Activated CD8-positive, alpha-beta memory T cell treated with anti-CD3 and anti-CD28 coated beads for 48 hours (primary cell): ENCODE data around the gene APOB.

Experiments used
- DNase-seq, 3 experiments: peaks; one replicate each; pipeline ENCODE4 v3.0.0-alpha.2; 2020; ENCODE audit warnings: low read depth in 2 of 3, low spot score in 2 of 3

The APOB gene

DNA sequence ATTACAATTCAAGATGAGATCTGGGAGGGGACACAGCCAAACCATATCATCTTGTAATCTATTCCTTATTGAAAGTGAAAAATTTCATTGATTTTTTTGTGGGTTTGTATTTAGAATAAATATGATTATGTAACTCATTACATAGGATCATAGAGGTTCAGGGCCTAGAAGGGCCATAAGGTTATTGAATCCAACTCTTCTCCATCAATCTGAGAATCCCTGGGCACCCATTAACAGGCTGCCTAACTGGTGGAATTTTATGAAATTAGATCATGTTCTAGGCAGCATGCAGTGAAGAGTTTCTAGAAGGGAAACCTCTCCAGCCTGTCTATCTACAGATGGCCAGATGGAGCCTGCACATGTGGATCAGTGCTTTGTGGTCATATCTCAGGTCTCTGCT lies 6.3 kb upstream of the APOB start:
- DNase-seq = no peak

GRCh38 chr2:21047141-21048009 lies 3.5 kb upstream of the APOB start:
- DNase-seq = no peak

GRCh38 chr2:21046506-21046905 lies 2.6 kb upstream of the APOB start:
- no peak for DNase-seq

DNA sequence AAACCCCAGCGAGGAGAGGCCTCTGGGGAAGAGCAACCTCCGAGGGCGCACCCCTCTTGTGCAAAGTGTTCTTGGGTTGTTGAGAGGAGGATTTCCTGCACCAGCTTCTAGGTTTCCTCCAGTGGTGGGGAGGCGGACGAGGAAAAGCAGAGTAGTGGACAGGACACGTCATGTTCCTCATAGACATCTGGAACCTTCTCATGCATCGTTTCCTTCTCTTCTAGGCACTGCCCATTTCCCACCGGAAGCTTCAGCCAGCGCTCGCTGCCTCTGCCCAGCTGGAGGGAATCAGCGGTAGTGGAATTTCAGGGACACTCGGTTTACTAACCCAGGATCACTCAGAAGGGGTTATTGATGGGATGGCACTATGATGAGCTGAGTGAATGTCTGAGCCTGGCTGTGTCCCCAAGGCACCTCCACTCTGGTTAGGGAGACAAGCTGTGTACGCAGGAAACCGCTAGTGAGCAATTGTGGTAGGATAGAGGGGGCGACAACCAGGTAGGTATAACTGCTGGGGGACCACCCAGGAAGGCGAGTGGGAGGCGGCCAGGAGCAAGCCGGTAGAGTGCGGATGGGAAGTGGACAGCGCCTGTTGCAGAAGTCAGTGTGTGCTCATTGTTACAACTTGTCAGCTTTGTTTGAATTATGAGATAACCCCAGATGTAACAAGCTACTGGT lies 960 bp upstream of the APOB start:
- DNase-seq = no peak

DNA sequence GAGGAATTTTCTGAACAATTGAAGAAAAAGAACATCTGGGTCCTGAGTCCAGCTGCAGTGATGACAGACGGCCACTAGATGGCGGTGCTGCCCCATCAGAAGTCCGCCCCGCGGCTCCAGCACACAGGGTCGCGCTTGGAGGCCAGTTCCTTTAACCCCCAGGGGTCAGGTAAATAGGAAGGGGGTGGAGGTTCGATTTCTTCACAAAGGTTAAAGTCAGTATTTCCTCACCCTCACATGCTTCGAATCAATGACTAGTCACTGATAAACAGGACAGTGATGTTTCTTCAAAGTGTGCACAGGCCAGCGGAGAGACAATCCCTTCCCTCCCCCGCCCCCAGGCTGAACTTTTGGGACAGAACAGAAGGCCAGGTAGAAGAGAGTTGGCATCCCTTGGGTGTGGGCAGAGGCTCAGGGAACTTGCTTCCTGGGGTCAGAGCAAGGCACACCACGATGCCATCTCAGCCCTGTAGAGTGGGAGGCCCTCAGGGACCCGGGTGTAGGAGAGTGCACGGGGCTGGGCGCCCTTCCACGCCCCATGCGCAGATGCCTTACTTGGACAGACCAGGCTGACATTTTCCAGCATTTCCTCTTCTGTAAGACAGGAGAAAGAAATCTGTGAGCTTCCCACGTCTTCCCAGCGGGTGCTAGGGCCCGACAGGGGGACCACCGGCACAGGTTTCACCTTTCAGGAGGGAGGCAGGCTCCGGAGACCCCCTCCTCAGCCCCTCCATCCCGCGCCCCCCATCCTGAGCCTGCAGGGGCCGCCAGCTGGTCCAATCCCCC lies 722 bp downstream of the APOB start:
- DNase-seq = peak; percentile 16 to 50 (median 22)

DNA sequence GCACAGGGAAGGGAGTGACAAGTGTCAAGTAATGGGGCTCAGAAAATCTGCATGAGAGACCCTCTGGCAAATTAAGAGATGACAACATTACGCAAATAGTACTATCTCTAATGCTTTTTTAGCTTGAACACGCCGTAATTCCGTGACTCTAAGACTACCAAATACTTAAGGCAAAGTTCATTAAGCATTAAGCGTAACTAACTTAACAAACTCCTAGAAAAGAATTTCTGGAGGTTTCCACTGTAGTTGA lies 1.2 kb downstream of the APOB start:
- DNase-seq = no peak

- no peak for DNase-seq
Observed at GRCh38 chr2:21041943-21042707, 1.7 kb downstream of the APOB start.

DNA sequence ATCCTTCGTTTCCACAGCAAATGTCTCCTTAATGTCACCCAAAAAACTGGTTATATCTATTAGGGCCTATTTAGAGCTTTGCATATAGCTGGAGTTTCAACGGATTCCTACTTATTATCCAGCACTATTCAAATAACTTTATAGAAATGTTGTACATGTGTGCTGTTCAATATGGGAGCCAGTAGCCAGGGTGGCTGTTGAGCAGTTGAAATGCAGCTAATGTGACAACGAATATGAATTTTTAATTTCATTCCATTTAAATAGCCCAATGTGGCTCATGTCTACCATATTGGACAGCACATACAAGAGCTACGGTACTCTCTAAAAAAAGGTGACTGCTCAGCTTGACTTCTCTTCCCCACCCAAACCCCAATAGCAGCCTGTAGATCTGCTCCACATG lies 2.4 kb downstream of the APOB start:
- no peak for DNase-seq

GRCh38 chr2:21040468-21041377 lies 3.1 kb downstream of the APOB start:
- DNase-seq = no peak

GRCh38 chr2:21039979-21040467 lies 3.9 kb downstream of the APOB start:
- no peak for DNase-seq

DNA sequence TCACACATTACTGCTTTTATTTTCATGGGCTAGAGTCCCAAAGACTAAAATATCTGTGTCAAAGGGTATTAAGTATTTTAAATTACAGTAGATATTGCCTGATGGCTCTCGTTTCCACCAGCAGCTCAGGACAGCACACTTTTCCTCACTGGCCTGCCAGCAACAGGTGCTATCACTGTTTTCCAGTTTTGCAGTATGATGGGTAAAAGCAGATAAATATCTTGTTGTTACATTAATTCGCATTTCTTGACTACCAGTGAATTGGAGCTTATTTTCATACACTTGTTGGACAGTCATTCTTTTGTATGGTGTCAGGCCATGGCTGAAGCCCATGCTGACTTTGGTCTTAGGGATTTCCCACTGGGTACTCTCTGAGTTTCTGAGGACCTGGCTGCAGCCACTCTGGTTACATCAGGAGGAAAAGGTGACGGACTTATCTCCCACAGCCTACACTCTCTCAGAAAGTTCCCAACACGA lies 4.8 kb downstream of the APOB start:
- no peak for DNase-seq

DNA sequence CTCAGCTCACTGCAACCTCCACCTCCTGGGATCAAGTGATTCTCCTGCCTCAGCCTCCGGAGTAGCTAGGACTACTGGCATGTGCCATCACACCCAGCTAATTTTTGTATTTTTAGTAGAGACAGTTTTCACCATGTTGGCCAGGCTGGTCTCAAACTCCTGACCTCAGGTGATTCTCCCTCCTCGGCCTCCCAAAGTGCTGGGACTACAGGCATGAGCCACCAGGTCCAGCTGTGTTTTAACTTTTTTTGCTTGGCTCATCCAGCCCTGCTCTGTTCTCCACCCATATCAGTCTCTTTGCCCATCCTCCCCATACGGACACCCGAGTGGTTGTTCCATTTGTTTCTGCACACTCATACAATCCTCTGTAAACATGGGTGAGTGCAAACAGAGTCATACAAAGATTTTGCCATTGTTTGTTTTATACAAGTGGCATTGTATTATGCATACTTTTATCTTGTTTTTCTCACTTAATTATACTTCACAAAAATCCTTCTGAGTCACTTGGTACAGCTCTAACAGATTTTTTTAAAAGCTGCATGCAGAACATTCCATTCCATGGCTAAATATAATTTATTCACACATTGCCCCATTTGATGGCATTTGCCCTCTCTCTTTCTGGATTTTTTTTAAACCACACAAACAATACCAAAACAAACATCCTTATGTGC lies 5.3 kb downstream of the APOB start:
- DNase-seq = no peak

DNA sequence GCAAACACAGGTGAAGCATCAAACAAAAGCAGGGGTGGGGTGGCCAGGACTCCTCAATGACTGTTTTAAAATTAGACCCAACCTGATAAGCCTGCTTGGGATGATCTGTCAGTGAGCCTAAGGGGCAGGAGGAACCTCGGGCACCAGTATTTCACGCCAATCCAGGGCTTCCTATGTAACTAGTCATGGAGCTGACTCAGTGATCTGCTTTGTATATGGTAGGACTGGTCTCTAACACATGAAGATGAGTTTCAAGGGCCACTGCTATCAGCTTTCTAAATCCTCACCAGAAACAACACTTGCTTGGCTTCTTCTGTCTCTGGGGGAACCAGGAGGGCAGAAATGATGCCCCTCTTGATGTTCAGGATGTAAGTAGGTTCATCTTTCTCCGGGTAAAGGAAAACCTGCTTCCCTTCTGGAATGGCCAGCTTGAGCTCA lies 6.2 kb downstream of the APOB start:
- DNase-seq = no peak

DNA sequence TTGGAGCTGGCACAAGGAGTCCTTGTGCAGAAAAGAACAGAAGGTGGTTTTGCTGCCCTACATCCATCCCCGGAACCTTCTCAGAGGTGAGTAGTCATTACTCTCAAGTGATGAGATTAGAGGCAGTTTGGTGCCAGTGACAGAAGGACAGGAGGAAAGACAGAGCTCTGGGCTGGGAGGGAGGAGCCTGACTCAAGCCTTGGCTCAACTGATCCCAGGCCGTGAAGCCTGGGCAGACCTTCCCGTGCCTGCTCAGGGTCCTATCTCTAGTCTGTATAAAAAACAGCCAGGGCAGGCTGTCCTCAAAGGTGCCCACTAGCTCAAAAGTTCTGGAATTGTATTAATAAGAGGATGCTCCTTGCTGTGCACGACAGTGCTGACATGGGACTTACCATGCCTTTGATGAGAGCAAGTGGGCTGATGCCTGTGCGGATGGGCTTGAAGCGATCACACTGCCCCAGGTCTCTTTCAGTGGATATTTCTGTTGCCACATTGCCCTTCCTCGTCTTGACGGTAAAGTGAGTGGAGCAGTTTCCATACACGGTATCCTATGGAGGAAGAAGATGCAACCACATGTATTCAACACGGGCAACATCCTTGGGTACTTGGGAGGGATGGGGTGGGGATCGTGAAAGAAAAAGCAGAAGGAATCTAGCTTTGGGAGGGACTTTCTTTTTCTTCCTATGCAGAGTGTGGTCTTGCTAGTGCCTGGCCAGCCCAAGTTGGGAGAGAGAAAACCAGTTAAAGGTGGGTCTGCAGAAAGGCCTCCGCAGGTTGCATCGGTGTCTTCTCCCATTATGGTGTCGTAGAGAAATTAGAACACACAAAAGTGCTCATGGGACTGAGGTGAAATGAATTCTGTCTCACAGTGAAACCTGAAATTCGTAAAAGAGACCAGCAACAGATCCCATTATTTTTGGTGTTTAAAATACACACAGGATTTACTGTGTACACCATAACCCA lies 6.9 kb downstream of the APOB start:
- DNase-seq = no peak

DNA sequence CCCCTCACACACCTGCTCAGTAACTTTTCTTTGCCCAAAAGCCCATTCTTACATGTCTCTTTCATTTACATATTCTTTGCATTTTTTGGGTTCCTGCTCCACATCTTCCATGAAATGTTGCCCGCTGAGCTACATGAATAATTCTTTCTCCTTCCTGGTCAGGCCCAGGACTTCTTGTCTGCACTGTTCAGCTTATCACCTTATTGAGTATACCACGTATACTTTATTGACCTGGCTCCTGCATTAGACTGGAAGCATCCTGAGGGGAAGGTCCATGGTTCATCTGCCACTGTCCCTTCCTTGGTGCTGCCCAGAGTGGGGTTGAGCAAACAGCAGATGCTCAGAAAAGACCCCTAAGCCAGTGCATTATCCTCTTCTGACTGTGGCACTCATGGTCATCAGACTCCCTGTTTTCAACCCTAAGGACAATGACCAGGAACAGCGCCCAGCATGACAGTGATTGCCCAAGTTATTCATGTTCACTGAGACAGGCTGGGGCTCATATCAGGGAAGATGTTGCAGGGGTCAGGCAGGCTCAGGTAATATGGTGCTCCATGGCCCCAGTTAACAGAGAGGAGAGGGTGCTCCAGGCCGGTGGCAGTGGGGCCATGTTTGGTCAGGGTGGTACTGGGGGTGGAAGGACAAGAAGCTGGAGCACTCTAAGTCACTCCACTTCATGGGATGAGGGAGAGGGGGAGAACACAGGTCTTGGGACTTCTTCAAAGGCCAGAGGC lies 7.7 kb downstream of the APOB start:
- DNase-seq = no peak

GRCh38 chr2:21035282-21035973 lies 8.4 kb downstream of the APOB start:
- no peak for DNase-seq

GRCh38 chr2:21034972-21035279 lies 8.9 kb downstream of the APOB start:
- DNase-seq = no peak
